ENCODE measurements around the gene MRPS10. TPM values are rescaled to one million over a fixed set of nuclear protein-coding genes. Genes with fewer than 3 reads are reported as not detected.

MRPS10 gene
- total RNA-seq, 1 donor from 2014 or later: 32.1 TPM

DNA sequence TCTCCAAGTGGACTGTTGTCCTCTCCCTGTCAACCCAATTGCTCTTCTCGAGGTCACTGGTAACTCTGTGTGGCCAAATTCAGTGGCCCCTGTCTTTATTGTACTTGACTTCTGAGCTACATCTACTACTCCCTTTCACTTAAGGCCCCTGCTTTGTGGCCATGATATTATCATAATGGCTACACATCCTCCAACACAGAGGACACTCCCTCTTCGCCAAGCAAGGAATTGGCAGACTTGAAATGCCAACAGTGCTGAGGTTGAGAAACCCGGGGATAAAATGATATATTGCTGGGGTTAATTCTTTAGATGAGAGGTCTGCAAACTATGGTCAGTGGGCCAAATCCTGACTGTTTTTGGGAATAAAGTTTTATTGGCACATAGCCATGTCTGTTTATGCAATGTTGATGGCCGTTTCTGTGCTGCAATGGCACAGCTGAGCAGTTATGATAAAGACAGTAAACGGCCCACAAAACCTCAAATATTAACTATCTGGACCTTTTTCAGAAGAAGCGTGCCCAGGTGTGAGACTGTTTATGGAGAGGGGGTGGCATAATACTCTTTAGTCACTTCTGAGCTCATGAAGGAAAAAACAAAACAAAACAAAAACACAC is 12.0 kb upstream of the MRPS10 start:
- H3K27me3 ChIP-seq (ENCODE audit: insufficient read depth, low read length): no peaks in the 10 kb centered on the region
- no peak overlapping the region for H3K4me3 ChIP-seq (ENCODE audit: insufficient read depth, low read depth, low read length)
- peaks cover 4% of the 10 kb centered on the region for H3K36me3 ChIP-seq (ENCODE audit: insufficient read depth, low read length)
- no peak overlapping the region for H3K27ac Mint-ChIP-seq (ENCODE audit: unreplicated experiment)
- DNase-seq (ENCODE audit: low read depth) (no peak), FAIRE-seq (no peak)
- H3K27me3 Mint-ChIP-seq (ENCODE audit: low read depth, unreplicated experiment): no peaks in the 10 kb centered on the region
- peaks cover 7% of the 10 kb centered on the region for H3K36me3 Mint-ChIP-seq (ENCODE audit: low read depth, unreplicated experiment)
- no peaks in the 10 kb centered on the region for H4K20me1 ChIP-seq (ENCODE audit: insufficient read depth, low read length)
- no peaks in the 10 kb centered on the region for H3K9me3 ChIP-seq (ENCODE audit: insufficient read depth, low read depth, low read length)
- TF ChIP-seq EZH2 (IDR thresholded peaks at IDR 0.05; ENCODE audit: insufficient read depth, low read length): no peak
- TF ChIP-seq, protein P1, sequence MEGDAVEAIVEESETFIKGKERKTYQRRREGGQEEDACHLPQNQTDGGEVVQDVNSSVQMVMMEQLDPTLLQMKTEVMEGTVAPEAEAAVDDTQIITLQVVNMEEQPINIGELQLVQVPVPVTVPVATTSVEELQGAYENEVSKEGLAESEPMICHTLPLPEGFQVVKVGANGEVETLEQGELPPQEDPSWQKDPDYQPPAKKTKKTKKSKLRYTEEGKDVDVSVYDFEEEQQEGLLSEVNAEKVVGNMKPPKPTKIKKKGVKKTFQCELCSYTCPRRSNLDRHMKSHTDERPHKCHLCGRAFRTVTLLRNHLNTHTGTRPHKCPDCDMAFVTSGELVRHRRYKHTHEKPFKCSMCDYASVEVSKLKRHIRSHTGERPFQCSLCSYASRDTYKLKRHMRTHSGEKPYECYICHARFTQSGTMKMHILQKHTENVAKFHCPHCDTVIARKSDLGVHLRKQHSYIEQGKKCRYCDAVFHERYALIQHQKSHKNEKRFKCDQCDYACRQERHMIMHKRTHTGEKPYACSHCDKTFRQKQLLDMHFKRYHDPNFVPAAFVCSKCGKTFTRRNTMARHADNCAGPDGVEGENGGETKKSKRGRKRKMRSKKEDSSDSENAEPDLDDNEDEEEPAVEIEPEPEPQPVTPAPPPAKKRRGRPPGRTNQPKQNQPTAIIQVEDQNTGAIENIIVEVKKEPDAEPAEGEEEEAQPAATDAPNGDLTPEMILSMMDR (IDR thresholded peaks at IDR 0.05; ENCODE audit: insufficient read depth, low read depth, low read length): no peak
- H3K4me2 ChIP-seq (ENCODE audit: low read length): no peak overlapping the region
- no peak overlapping the region for H3K27ac ChIP-seq (ENCODE audit: low read depth, low read length)
- peaks cover 23% of the 10 kb centered on the region for H3K4me1 Mint-ChIP-seq (ENCODE audit: low read depth, unreplicated experiment)
- peaks cover 21% of the 10 kb centered on the region for H3K4me1 ChIP-seq (ENCODE audit: insufficient read depth, low read length)
- H3K9me3 Mint-ChIP-seq (ENCODE audit: unreplicated experiment): no peaks in the 10 kb centered on the region
- no peak overlapping the region for H3K4me3 Mint-ChIP-seq (ENCODE audit: unreplicated experiment)
- no peaks in the 10 kb centered on the region for H3K79me2 ChIP-seq (ENCODE audit: insufficient read depth, low read length)
- no peak overlapping the region for H3K9ac ChIP-seq (ENCODE audit: low read length)
- no peak overlapping the region for H2AFZ ChIP-seq (ENCODE audit: low read depth, low read length)

DNA sequence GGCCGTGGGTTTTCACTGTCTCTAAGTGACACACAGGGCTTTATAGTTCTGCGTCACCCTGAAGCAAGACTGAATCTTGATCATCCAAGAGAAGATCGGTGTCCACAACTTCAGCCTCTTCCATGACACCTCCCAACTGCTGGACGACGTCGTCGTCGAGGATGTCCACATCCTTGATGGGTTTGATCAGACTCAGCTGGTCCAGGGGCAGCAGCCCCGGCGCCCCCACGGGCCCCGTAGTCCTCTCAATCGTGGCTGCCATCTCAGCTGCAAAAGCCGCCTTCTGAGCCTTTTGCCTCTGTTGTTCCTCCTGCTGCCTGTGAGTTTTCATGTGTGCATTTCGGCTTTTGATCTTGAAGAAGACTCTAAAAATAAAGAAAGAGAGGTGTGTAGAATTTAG is 10.6 kb upstream of the MRPS10 start:
- H3K4me3 ChIP-seq (ENCODE audit: insufficient read depth, low read depth, low read length): no peak overlapping the region
- no peaks in the 10 kb centered on the region for H3K27me3 ChIP-seq (ENCODE audit: insufficient read depth, low read length)
- H2AFZ ChIP-seq (ENCODE audit: low read depth, low read length): no peak overlapping the region
- DNase-seq (ENCODE audit: low read depth) (no peak), FAIRE-seq (no peak)
- H3K9ac ChIP-seq (ENCODE audit: low read length): no peak overlapping the region
- no peak overlapping the region for H3K27ac ChIP-seq (ENCODE audit: low read depth, low read length)
- peaks cover 7% of the 10 kb centered on the region for H3K36me3 Mint-ChIP-seq (ENCODE audit: low read depth, unreplicated experiment)
- H3K27me3 Mint-ChIP-seq (ENCODE audit: low read depth, unreplicated experiment): no peaks in the 10 kb centered on the region
- H4K20me1 ChIP-seq (ENCODE audit: insufficient read depth, low read length): no peaks in the 10 kb centered on the region
- no peak overlapping the region for H3K4me2 ChIP-seq (ENCODE audit: low read length)
- H3K4me1 ChIP-seq (ENCODE audit: insufficient read depth, low read length): peaks cover 28% of the 10 kb centered on the region
- H3K4me3 Mint-ChIP-seq (ENCODE audit: unreplicated experiment): no peak overlapping the region
- TF ChIP-seq, protein P1 (IDR thresholded peaks at IDR 0.05; ENCODE audit: insufficient read depth, low read depth, low read length): no peak
- no peak for TF ChIP-seq EZH2 (IDR thresholded peaks at IDR 0.05; ENCODE audit: insufficient read depth, low read length)
- H3K4me1 Mint-ChIP-seq (ENCODE audit: low read depth, unreplicated experiment): peaks cover 28% of the 10 kb centered on the region
- H3K9me3 Mint-ChIP-seq (ENCODE audit: unreplicated experiment): no peaks in the 10 kb centered on the region
- no peak overlapping the region for H3K27ac Mint-ChIP-seq (ENCODE audit: unreplicated experiment)
- H3K9me3 ChIP-seq (ENCODE audit: insufficient read depth, low read depth, low read length): no peaks in the 10 kb centered on the region
- no peaks in the 10 kb centered on the region for H3K79me2 ChIP-seq (ENCODE audit: insufficient read depth, low read length)
- H3K36me3 ChIP-seq (ENCODE audit: insufficient read depth, low read length): peaks cover 4% of the 10 kb centered on the region

- Mint-ChIP-seq H3K36me3 (ENCODE audit: low read depth, unreplicated experiment) (peaks cover 7% of the 10 kb centered on the region), H3K4me3 (ENCODE audit: unreplicated experiment) (no peak overlapping the region), H3K4me1 (ENCODE audit: low read depth, unreplicated experiment) (peaks cover 28% of the 10 kb centered on the region), H3K27ac (ENCODE audit: unreplicated experiment) (peak overlapping the region; percentile 47), H3K9me3 (ENCODE audit: unreplicated experiment) (no peaks in the 10 kb centered on the region), H3K27me3 (ENCODE audit: low read depth, unreplicated experiment) (no peaks in the 10 kb centered on the region)
- H3K9me3 ChIP-seq (ENCODE audit: insufficient read depth, low read depth, low read length): no peaks in the 10 kb centered on the region
- peaks cover 3% of the 10 kb centered on the region for H3K36me3 ChIP-seq (ENCODE audit: insufficient read depth, low read length)
- DNase-seq (ENCODE audit: low read depth) (no peak), FAIRE-seq (no peak)
- TF ChIP-seq, protein P1 (IDR thresholded peaks at IDR 0.05; ENCODE audit: insufficient read depth, low read depth, low read length): no peak
- no peak for TF ChIP-seq EZH2 (IDR thresholded peaks at IDR 0.05; ENCODE audit: insufficient read depth, low read length)
- H3K27me3 ChIP-seq (ENCODE audit: insufficient read depth, low read length): no peaks in the 10 kb centered on the region
- peaks cover 28% of the 10 kb centered on the region for H3K4me1 ChIP-seq (ENCODE audit: insufficient read depth, low read length)
- H3K4me2 ChIP-seq (ENCODE audit: low read length): peak overlapping the region; percentile 69
- H3K9ac ChIP-seq (ENCODE audit: low read length): peak overlapping the region; percentile 49
- peak overlapping the region; percentile 74 for H3K27ac ChIP-seq (ENCODE audit: low read depth, low read length)
- no peaks in the 10 kb centered on the region for H3K79me2 ChIP-seq (ENCODE audit: insufficient read depth, low read length)
- no peaks in the 10 kb centered on the region for H4K20me1 ChIP-seq (ENCODE audit: insufficient read depth, low read length)
- peak overlapping the region; percentile 22 for H3K4me3 ChIP-seq (ENCODE audit: insufficient read depth, low read depth, low read length)
- peak overlapping the region; percentile 43 for H2AFZ ChIP-seq (ENCODE audit: low read depth, low read length)
Observed at GRCh38 chr6:42227173-42227850, 9.7 kb upstream of the MRPS10 start.

Measured in astrocyte (in vitro differentiated cells and primary cell).